Measurements from ENCODE around the gene CKAP2L. TPM values are rescaled to one million over a fixed set of nuclear protein-coding genes. Genes with fewer than 3 reads are reported as not detected.
A peak's percentile ranks its signal among the peaks of the same experiment; 100 is the strongest.

Gene CKAP2L
- total RNA-seq, 1 donor from 2014 or later = 0.38 TPM

DNA sequence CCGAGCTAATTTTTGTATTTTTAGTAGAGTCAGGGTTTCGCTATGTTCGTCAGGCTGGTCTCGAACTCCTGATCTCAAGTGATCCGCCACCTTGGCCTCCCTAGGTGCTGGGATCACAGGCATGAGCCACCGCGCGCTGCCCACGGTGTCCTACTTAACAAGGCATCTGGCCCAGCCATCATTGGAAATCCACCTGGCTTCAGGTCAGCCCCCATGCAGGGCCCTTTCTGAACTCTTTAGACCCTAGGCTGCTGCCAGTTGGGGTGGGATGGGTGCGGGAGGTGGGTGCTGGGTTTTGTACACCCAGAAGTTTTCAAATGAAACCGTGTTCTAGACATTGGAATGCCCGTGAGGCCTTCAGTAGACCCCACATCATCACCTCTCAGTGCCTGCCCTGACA lies 70.2 kb downstream of the CKAP2L start:
- intact Hi-C loops (cut with micrococcal nuclease) = no loop called here
- peaks cover 4% of the 10 kb centered on the region for H3K27me3 ChIP-seq (ENCODE audit: low read depth)
- H3K36me3 ChIP-seq = no peaks in the 10 kb centered on the region
- H3K27ac ChIP-seq (replicated peaks) = no peak overlapping the region
- TF ChIP-seq, protein P1, sequence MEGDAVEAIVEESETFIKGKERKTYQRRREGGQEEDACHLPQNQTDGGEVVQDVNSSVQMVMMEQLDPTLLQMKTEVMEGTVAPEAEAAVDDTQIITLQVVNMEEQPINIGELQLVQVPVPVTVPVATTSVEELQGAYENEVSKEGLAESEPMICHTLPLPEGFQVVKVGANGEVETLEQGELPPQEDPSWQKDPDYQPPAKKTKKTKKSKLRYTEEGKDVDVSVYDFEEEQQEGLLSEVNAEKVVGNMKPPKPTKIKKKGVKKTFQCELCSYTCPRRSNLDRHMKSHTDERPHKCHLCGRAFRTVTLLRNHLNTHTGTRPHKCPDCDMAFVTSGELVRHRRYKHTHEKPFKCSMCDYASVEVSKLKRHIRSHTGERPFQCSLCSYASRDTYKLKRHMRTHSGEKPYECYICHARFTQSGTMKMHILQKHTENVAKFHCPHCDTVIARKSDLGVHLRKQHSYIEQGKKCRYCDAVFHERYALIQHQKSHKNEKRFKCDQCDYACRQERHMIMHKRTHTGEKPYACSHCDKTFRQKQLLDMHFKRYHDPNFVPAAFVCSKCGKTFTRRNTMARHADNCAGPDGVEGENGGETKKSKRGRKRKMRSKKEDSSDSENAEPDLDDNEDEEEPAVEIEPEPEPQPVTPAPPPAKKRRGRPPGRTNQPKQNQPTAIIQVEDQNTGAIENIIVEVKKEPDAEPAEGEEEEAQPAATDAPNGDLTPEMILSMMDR (IDR thresholded peaks at IDR 0.05; ENCODE audit: borderline replicate concordance) = no peak
- DNase-seq = no peak
- H3K4me3 ChIP-seq = no peak overlapping the region
- no peaks in the 10 kb centered on the region for H3K4me1 ChIP-seq
- no peaks in the 10 kb centered on the region for H3K9me3 ChIP-seq (replicated peaks)

DNA sequence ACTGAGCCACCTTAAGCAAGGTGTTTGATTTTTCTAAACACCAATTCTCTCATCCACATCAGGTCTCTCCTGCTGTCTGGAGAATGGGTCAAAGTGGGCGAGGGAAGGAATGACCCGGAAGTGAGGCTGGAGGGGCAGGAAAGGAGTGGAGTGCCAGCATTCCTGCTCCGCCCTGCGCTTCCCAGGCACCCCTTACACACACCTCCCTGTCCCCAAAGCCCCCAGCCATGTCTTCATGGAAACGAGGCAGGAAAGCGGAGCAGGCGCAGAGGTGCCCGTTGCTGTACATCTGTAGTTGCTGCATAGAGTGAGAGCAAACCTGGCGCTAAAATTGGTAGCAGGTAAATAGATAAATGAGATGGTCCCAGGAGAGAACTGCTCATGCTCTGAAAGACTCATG lies 70.8 kb downstream of the CKAP2L start:
- Histone ChIP-seq H3K27ac (replicated peaks) (no peak overlapping the region), H3K4me3 (no peak overlapping the region), H3K27me3 (ENCODE audit: low read depth) (peaks cover 4% of the 10 kb centered on the region), H3K4me1 (no peaks in the 10 kb centered on the region), H3K36me3 (no peaks in the 10 kb centered on the region), H3K9me3 (replicated peaks) (no peaks in the 10 kb centered on the region)
- intact Hi-C loops (cut with micrococcal nuclease) = no loop called here
- TF ChIP-seq, protein P1 (IDR thresholded peaks at IDR 0.05; ENCODE audit: borderline replicate concordance) = no peak
- no peak for DNase-seq

DNA sequence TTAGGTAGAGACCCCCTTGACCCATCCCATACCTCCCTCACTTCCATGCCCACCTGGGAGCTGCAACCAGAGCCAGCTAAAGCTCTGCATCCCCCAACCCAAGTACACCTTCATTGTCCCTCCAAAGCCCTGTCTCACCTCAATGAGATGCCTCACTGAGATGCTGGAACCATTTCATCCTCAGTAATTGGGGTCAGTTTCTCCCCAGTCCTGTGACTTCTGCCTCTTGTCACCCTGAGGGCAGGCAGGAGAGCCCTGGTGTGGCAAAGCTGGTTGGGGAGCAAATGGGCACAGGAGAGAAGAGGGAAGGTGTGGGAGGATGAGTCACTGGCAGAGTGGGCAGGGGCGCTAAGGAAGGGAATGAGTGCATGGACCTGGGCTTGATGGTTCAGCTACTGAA lies 71.5 kb downstream of the CKAP2L start:
- no peaks in the 10 kb centered on the region for H3K4me1 ChIP-seq
- no peak for DNase-seq
- H3K36me3 ChIP-seq = no peaks in the 10 kb centered on the region
- intact Hi-C loops (cut with micrococcal nuclease) = no loop called here
- TF ChIP-seq, protein P1 (IDR thresholded peaks at IDR 0.05; ENCODE audit: borderline replicate concordance) = no peak
- no peak overlapping the region for H3K4me3 ChIP-seq
- no peak overlapping the region for H3K27ac ChIP-seq (replicated peaks)
- no peaks in the 10 kb centered on the region for H3K9me3 ChIP-seq (replicated peaks)
- peaks cover 4% of the 10 kb centered on the region for H3K27me3 ChIP-seq (ENCODE audit: low read depth)

DNA sequence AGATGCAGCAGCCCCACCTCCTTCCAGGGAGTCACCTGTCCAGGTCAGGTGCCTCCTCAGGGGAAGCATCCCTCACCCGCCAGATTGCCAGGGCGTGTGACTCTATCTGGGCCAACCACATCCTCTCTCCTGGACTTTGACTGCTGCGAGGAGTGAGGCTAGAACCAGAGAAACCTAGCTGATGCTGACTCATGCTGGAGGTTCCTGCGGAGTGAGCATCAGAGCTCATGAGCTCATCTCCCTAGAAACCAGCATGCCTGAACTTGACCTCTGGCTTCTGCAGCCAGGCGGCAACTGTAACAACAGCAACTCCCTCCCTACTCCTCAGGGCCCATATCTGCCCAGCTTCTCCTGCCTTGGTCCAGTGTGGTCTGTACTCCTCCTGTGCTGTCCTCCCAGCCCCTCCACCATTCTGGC lies 71.9 kb downstream of the CKAP2L start:
- intact Hi-C loops (cut with micrococcal nuclease) = no loop called here
- peak; percentile 21 for DNase-seq
- Histone ChIP-seq H3K27me3 (ENCODE audit: low read depth) (peaks cover 4% of the 10 kb centered on the region), H3K4me1 (no peaks in the 10 kb centered on the region), H3K36me3 (no peaks in the 10 kb centered on the region), H3K27ac (replicated peaks) (no peak overlapping the region), H3K9me3 (replicated peaks) (no peaks in the 10 kb centered on the region), H3K4me3 (no peak overlapping the region)
- TF ChIP-seq, protein P1 (IDR thresholded peaks at IDR 0.05; ENCODE audit: borderline replicate concordance) = no peak

DNA sequence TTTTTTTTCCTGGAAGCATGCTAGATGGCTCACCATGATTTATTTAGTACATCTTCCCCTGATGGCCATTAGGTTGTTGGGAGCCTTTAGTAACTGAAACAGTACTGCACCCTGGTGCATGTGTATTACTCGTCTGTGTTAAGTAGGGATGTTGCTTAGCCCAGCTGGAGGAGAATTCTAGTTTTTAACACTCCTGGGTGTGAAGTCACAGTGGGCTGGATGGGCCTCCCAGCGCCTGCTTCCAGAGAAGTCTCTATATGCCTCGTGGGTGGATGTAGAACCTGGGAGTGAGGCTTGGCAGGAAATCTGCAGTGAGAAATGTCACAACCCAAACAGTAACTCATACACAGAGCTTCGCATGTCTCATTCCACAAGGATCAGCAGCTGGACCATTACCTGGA lies 72.5 kb downstream of the CKAP2L start:
- peaks cover 4% of the 10 kb centered on the region for H3K27me3 ChIP-seq (ENCODE audit: low read depth)
- no peaks in the 10 kb centered on the region for H3K4me1 ChIP-seq
- intact Hi-C loops (cut with micrococcal nuclease) = no loop called here
- no peak overlapping the region for H3K4me3 ChIP-seq
- no peak overlapping the region for H3K27ac ChIP-seq (replicated peaks)
- no peaks in the 10 kb centered on the region for H3K9me3 ChIP-seq (replicated peaks)
- no peaks in the 10 kb centered on the region for H3K36me3 ChIP-seq
- no peak for DNase-seq
- TF ChIP-seq, protein P1 (IDR thresholded peaks at IDR 0.05; ENCODE audit: borderline replicate concordance) = no peak
